HG03066 (cell line): ENCODE measurements around the gene TMCC2.

ENCODE experiments used
- ATAC-seq: cut with Tn5 transposase; IDR thresholded peaks from one replicate; pipeline ENCODE4 v1.9.1; 2021; ENCODE audit warnings: low read depth; ENCODE audit not compliant: unreplicated experiment

TMCC2 gene

DNA sequence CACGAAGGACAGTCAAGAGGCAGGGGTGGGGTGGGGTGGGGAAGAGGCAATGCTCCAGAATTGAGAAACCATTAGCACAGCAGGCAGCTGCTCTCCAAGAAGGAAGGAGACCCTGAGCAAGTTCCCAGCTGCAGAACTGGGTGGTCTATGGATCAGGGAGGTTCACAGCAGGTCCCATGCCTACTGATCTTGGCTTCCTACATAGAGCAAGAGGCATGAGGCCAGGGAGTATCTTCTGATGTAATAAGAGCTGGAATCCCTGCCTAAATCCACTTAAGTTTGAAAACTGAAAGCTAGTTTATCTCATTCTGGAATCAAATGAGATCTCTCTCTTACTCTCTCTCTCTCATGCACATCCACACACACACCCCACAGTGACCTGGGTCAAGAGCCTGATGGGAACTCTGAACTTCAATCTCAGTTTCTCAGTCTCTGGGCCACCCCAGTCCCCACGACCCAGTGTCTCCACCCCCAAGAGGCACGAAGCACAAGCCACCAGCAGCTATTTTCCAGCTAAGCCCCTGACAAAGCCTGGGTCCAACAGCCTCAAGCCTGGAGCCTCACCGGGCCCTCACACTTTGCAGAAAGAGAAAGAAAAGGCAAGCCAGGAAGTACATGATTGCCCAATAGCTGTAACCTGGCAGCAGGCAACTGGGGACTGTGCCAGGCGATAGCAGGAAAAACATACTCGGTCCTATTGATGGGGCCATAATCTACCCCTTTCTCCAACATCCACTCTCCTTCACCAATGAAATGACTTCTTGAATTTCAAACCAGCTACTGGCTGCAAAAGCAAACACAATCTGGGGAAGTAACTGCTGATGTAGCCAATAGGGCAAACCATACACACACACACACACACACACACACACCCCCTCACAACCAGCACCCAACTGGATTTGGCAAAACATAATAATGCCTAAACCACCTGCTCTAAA, 91.6 kb downstream of the TMCC2 start:
- no peak for ATAC-seq

DNA sequence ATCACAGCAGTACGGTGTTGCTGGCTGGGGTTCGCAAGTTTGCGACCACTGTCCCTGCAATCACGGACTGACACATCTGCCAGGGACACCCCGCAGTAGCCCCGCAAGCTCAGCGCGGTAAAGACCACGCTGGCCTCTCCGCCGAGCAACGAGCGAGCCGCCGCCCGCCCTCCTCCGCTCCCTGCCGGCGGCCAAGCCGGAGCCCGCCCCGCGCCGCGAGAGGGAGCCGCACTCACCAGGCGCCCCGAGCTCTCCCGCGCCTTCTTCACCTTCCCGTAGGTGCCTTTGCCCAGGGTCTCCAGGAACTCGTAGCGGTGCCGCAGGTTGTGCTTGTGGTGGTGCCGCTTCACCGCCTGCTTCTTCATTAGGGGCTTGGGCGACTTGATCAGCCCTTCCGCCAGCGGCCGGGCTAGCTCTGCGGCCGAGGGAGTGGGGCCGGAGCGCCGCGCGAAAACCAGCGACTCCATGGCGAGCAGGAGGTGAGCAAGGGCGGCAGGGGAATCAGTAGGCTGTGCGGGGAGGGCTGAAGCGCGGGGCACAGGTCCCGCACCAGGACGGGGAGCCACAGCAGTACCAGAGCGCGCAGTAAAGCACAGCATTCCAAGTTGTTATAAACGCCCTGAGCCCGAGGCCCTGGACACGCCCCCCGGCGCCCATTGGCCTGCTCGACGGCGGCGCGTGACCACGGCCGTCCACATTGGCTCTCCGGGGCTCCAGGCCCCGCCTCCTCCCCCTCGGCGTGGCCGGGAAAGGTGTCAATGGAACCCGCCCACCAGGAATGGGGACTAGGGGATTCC, 93.6 kb downstream of the TMCC2 start, which contains the start of gene NUAK2:
TSS of gene NUAK2 (minus strand) at position 584 of the 797 bp plus-strand sequence. CDS start at position 467, 117 bp downstream.
- ATAC-seq: no peak

DNA sequence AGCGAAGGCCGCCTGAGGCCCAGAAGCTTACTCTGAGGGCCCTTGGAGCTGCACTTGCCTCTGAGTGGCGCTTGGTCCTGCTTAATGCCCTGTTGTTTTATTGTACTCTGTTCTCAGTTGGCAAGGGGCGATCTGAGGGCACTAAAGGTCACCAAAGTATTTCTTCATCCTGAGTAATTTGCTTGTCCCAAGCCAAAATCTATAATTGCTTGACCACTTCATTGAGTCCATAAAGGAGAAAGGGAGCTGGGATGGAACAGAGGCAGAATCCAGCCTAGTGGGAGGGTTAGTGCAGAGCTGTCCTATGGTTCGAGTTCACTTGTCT, 94.2 kb downstream of the TMCC2 start:
- no peak for ATAC-seq
